ENCODE measurements around the gene CEACAM4.

Gene CEACAM4

GRCh38 chr19:41637484-41637883 lies 10.6 kb upstream of the CEACAM4 start:
- peak overlapping the region; percentile 97 for H3K27ac ChIP-seq
- H3K27me3 ChIP-seq, result no peaks in the 10 kb centered on the region
- H3K4me3 ChIP-seq (ENCODE audit: low read depth in 1 of 2, low read length in 1 of 2), result peak overlapping the region; percentile 50
- no peaks in the 10 kb centered on the region for H3K9me3 ChIP-seq
- peaks cover 60 to 62% of the 10 kb centered on the region in 2 experiments for H3K4me1 ChIP-seq (ENCODE audit: control insufficient read depth in 1 of 2, insufficient read depth in 1 of 2, low read depth in 1 of 2, low read length in 1 of 2)
- peak; percentile 26 for TF ChIP-seq CTCF (IDR thresholded peaks at IDR 0.05)
- H3K36me3 ChIP-seq, result no peaks in the 10 kb centered on the region

- H3K4me1 ChIP-seq (ENCODE audit: control insufficient read depth in 1 of 2, insufficient read depth in 1 of 2, low read depth in 1 of 2, low read length in 1 of 2), result peaks cover 31 to 48% of the 10 kb centered on the region in 2 experiments
- H3K9me3 ChIP-seq, result no peaks in the 10 kb centered on the region
- peaks cover 23% of the 10 kb centered on the region for H3K36me3 ChIP-seq
- peak overlapping the region; percentile 94 for H3K27ac ChIP-seq
- H3K27me3 ChIP-seq, result no peaks in the 10 kb centered on the region
- no peak for TF ChIP-seq CTCF (IDR thresholded peaks at IDR 0.05)
- H3K4me3 ChIP-seq (ENCODE audit: low read depth in 1 of 2, low read length in 1 of 2), result peak overlapping the region; percentile 89 to 98
Observed at GRCh38 chr19:41627966-41628675, 1.2 kb upstream of the CEACAM4 start.

DNA sequence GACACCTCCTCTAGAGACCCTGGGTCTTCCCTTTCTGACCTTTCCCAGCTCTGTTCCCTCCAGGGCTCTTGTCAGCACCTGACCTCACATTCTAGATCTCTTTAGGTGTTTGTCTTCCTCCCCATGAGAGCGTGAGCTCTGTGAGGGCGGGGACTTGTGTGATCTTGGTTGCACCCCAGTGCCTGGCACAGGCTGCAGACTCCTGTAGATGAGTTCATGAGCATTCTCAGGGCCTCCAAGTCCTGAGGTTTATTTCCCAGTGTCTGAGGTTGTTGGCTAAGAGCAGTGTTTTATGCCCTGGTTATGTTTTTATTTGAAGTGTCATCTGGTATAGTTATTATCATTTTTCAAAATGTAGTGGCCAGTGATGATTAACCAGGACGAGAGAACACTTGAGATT lies 596 bp downstream of the CEACAM4 start:
- H3K4me3 ChIP-seq (ENCODE audit: low read depth in 1 of 2, low read length in 1 of 2), result peak overlapping the region; percentile 89 to 98
- no peak for TF ChIP-seq CTCF (IDR thresholded peaks at IDR 0.05)
- H3K9me3 ChIP-seq, result no peaks in the 10 kb centered on the region
- H3K27me3 ChIP-seq, result no peaks in the 10 kb centered on the region
- H3K36me3 ChIP-seq, result peaks cover 41% of the 10 kb centered on the region
- peaks cover 49 to 66% of the 10 kb centered on the region in 2 experiments for H3K4me1 ChIP-seq (ENCODE audit: control insufficient read depth in 1 of 2, insufficient read depth in 1 of 2, low read depth in 1 of 2, low read length in 1 of 2)
- H3K27ac ChIP-seq, result peak overlapping the region; percentile 94

DNA sequence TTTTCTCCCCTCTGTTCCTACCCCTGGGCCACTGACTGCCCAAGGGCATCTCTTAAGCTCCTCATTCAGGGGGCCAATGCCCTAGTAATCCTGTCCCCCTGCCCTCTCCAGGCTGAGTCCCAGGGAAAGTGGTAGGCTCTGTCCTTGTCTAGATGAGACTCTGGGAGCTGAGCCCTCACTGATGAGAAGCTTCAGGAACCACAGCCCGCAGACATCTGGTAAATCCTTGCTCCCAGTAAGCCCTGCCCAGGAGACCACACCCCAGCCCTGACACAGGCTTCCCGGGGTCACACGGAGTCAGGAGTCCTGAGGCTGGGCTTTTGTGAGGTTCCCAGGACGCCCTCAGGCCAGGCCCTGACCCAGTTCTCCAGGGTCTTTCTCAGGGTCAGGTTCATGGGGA lies 1.9 kb downstream of the CEACAM4 start:
- peak overlapping the region; percentile 94 for H3K27ac ChIP-seq
- H3K9me3 ChIP-seq, result no peaks in the 10 kb centered on the region
- peaks cover 54% of the 10 kb centered on the region for H3K36me3 ChIP-seq
- H3K4me1 ChIP-seq (ENCODE audit: control insufficient read depth in 1 of 2, insufficient read depth in 1 of 2, low read depth in 1 of 2, low read length in 1 of 2), result peaks cover 62 to 80% of the 10 kb centered on the region in 2 experiments
- no peak for TF ChIP-seq CTCF (IDR thresholded peaks at IDR 0.05)
- H3K4me3 ChIP-seq (ENCODE audit: low read depth in 1 of 2, low read length in 1 of 2), result peak overlapping the region; percentile 89 to 98
- no peaks in the 10 kb centered on the region for H3K27me3 ChIP-seq

- Histone ChIP-seq H3K36me3 (peaks cover 59% of the 10 kb centered on the region), H3K4me3 (ENCODE audit: low read depth in 1 of 2, low read length in 1 of 2) (peak overlapping the region; percentile 89 to 98), H3K4me1 (ENCODE audit: control insufficient read depth in 1 of 2, insufficient read depth in 1 of 2, low read depth in 1 of 2, low read length in 1 of 2) (peaks cover 67 to 84% of the 10 kb centered on the region in 2 experiments), H3K27me3 (no peaks in the 10 kb centered on the region), H3K27ac (peak overlapping the region; percentile 94), H3K9me3 (no peaks in the 10 kb centered on the region)
- no peak for TF ChIP-seq CTCF (IDR thresholded peaks at IDR 0.05)
Observed at GRCh38 chr19:41624515-41624914, 2.4 kb downstream of the CEACAM4 start.
